ENCODE measurements around the gene HTRA3.

- TF ChIP-seq CTCF (conservative IDR thresholded peaks at IDR 0.05; ENCODE audit: low read depth in 2 of 2) (no peak), POLR2AphosphoS5 (IDR thresholded peaks at IDR 0.05; ENCODE audit: low read depth) (no peak), EZH2 (IDR thresholded peaks at IDR 0.05; ENCODE audit: low read depth, unreplicated experiment) (no peak), REST (IDR thresholded peaks at IDR 0.05; ENCODE audit: unreplicated experiment) (no peak), NANOG (IDR thresholded peaks at IDR 0.05; ENCODE audit: borderline replicate concordance) (no peak), EZH2phosphoT487 (IDR thresholded peaks at IDR 0.05; ENCODE audit: unreplicated experiment) (no peak), ETS1 (IDR thresholded peaks at IDR 0.05) (no peak), JUNB (IDR thresholded peaks at IDR 0.05; ENCODE audit: unreplicated experiment) (no peak), CREB1 (CRISPR knock-in tag; IDR thresholded peaks at IDR 0.05; ENCODE audit: low read depth) (no peak), ZNF114 (CRISPR knock-in tag; IDR thresholded peaks at IDR 0.05) (no peak), ZNF462 (CRISPR knock-in tag; IDR thresholded peaks at IDR 0.05) (no peak), STAT1 (IDR thresholded peaks at IDR 0.05; ENCODE audit: unreplicated experiment) (no peak), ZNF331 (CRISPR knock-in tag; IDR thresholded peaks at IDR 0.05; ENCODE audit: low read depth) (no peak)
Observed at GRCh38 chr4:8237256-8237989, 32.1 kb upstream of the HTRA3 start.
